Neural progenitor cell (in vitro differentiated cells): ENCODE measurements around the gene VAMP7. TPM values are rescaled to one million over a fixed set of nuclear protein-coding genes. Genes with fewer than 3 reads are reported as not detected.

Experiments used
- DNase-seq: peaks from one replicate; pipeline ENCODE4 v3.0.0-alpha.2; 2016; ENCODE audit warnings: low spot score
- H2AFZ ChIP-seq: fragments of 200-600 bp; sonication (generic); replicated peaks from 2 replicates; pipeline ENCODE4 v1.6.1; 2016; ENCODE audit warnings: antibody characterized with exemption
- H3F3A ChIP-seq: fragments of 200-600 bp; sonication (generic); 2 replicates; pipeline ENCODE4 v1.6.1; 2016; ENCODE audit warnings: antibody characterized with exemption, low read depth
- H3K27ac ChIP-seq: fragments of 200-600 bp; sonication (generic); 2 replicates; pipeline ENCODE4 v1.5.1; 2016; ENCODE audit warnings: mild to moderate bottlenecking
- H3K27me3 ChIP-seq: fragments of 200-600 bp; sonication (generic); 2 replicates; pipeline ENCODE4 v1.6.1; 2016; ENCODE audit warnings: mild to moderate bottlenecking, moderate library complexity
- H3K36me3 ChIP-seq: fragments of 200-600 bp; sonication (generic); 2 replicates; pipeline ENCODE4 v1.5.1; 2016
- H3K4me1 ChIP-seq: fragments of 200-600 bp; sonication (generic); 2 replicates; pipeline ENCODE4 v1.6.1; 2016; ENCODE audit warnings: mixed run types
- H3K4me2 ChIP-seq: fragments of 200-600 bp; sonication (generic); 2 replicates; pipeline ENCODE4 v1.6.1; 2016
- H3K4me3 ChIP-seq: fragments of 200-600 bp; sonication (generic); 2 replicates; pipeline ENCODE4 v1.5.1; 2016
- H3K79me2 ChIP-seq: fragments of 200-600 bp; sonication (generic); 2 replicates; pipeline ENCODE4 v1.6.1; 2016; ENCODE audit warnings: low read depth
- H3K9ac ChIP-seq: fragments of 200-600 bp; sonication (generic); 2 replicates; pipeline ENCODE4 v1.6.1; 2016
- H3K9me3 ChIP-seq: fragments of 200-600 bp; sonication (generic); 2 replicates; pipeline ENCODE4 v1.5.1; 2016; ENCODE audit warnings: low read depth
- H4K20me1 ChIP-seq: fragments of 200-600 bp; sonication (generic); 2 replicates; pipeline ENCODE4 v1.6.1; 2016; ENCODE audit warnings: low read depth
- H3K27ac Mint-ChIP-seq: 3 replicates; pipeline ENCODE4 v1.8.0; 2021; ENCODE audit warnings: mixed read lengths
- H3K27me3 Mint-ChIP-seq: 2 replicates; pipeline ENCODE4 v1.8.0; 2022; ENCODE audit warnings: low read depth, mild to moderate bottlenecking, inconsistent platforms, moderate library complexity, mixed read lengths; ENCODE audit not compliant: insufficient read depth
- H3K36me3 Mint-ChIP-seq: 3 replicates; pipeline ENCODE4 v1.8.0; 2021; ENCODE audit warnings: mixed read lengths
- H3K4me1 Mint-ChIP-seq: 3 replicates; pipeline ENCODE4 v1.8.0; 2021; ENCODE audit warnings: mixed read lengths
- H3K4me3 Mint-ChIP-seq: 3 replicates; pipeline ENCODE4 v1.8.0; 2021; ENCODE audit warnings: mild to moderate bottlenecking, moderate library complexity, mixed read lengths
- H3K9me3 Mint-ChIP-seq: 3 replicates; pipeline ENCODE4 v1.8.0; 2020; ENCODE audit warnings: mixed read lengths
- EZH2 ChIP-seq: fragments of 200-600 bp; sonication (generic); IDR thresholded peaks from 2 replicates; pipeline ENCODE4 v1.6.1; 2017; ENCODE audit warnings: antibody characterized with exemption, mild to moderate bottlenecking, moderate library complexity
- EZH2phosphoT487 ChIP-seq: fragments of 200-600 bp; sonication (generic); IDR thresholded peaks from 2 replicates; pipeline ENCODE4 v1.6.1; 2017; ENCODE audit warnings: antibody characterized with exemption
- total RNA-seq: library from RNA; depleted of rRNA; stranded (reverse); fragments of >200 nt; gene quantifications from 2 replicates; pipeline ENCODE4 v1.2.3, GENCODE V29; 2015; ENCODE audit warnings: low replicate concordance
- TF ChIP-seq, protein P1 (sequence below): fragments of 200-600 bp; sonication (generic); IDR thresholded peaks from 2 replicates; pipeline ENCODE4 v1.5.1; 2017; ENCODE audit warnings: antibody characterized with exemption, mild to moderate bottlenecking

Gene VAMP7
- total RNA-seq, 1 donor from 2014 or later, result 43.8 TPM

DNA sequence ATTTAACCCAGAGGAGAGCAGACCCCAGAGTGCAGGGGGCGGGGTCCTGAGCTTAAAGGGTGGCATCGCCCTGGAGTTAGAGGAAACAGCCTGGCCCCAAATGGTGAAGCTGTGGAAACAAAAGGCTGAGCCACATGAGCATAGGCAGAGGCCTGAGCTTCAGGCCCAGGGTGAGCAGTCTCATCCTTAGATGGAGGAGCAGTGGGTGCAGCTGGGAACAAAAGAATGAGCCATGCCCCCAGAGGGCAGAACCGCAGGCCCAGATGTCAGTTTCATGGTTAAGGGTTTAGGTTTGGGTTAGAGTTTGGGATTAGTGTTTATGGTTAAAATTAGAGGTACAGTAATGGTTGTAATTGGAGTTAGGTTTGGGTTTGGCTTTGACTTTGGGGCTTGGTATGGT lies 71.9 kb downstream of the VAMP7 start:
- Mint-ChIP-seq H3K4me1 (no peaks in the 10 kb centered on the region), H3K36me3 (no peaks in the 10 kb centered on the region), H3K27ac (no peak overlapping the region), H3K9me3 (peaks cover 6% of the 10 kb centered on the region), H3K4me3 (no peak overlapping the region), H3K27me3 (peaks cover 2% of the 10 kb centered on the region)
- Histone ChIP-seq H3K36me3 (no peaks in the 10 kb centered on the region), H3K4me3 (no peak overlapping the region), H2AFZ (no peak overlapping the region), H3K27me3 (no peaks in the 10 kb centered on the region), H3K27ac (no peak overlapping the region), H3K4me2 (no peak overlapping the region), H3K79me2 (no peaks in the 10 kb centered on the region), H3K9ac (no peak overlapping the region), H3K4me1 (no peaks in the 10 kb centered on the region), H3K9me3 (peaks cover 4% of the 10 kb centered on the region), H4K20me1 (no peaks in the 10 kb centered on the region), H3F3A (no peaks in the 10 kb centered on the region)
- TF ChIP-seq EZH2phosphoT487 (no peak), EZH2 (no peak)
- TF ChIP-seq, protein P1, sequence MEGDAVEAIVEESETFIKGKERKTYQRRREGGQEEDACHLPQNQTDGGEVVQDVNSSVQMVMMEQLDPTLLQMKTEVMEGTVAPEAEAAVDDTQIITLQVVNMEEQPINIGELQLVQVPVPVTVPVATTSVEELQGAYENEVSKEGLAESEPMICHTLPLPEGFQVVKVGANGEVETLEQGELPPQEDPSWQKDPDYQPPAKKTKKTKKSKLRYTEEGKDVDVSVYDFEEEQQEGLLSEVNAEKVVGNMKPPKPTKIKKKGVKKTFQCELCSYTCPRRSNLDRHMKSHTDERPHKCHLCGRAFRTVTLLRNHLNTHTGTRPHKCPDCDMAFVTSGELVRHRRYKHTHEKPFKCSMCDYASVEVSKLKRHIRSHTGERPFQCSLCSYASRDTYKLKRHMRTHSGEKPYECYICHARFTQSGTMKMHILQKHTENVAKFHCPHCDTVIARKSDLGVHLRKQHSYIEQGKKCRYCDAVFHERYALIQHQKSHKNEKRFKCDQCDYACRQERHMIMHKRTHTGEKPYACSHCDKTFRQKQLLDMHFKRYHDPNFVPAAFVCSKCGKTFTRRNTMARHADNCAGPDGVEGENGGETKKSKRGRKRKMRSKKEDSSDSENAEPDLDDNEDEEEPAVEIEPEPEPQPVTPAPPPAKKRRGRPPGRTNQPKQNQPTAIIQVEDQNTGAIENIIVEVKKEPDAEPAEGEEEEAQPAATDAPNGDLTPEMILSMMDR, result no peak
- DNase-seq, result no peak

GRCh38 chrX:155954793-155955192 lies 73.6 kb downstream of the VAMP7 start:
- Histone ChIP-seq H3K36me3 (no peaks in the 10 kb centered on the region), H3F3A (no peaks in the 10 kb centered on the region), H3K79me2 (no peaks in the 10 kb centered on the region), H4K20me1 (no peaks in the 10 kb centered on the region), H3K4me2 (no peak overlapping the region), H3K9me3 (peaks cover 4% of the 10 kb centered on the region), H2AFZ (no peak overlapping the region), H3K4me1 (no peaks in the 10 kb centered on the region), H3K27me3 (no peaks in the 10 kb centered on the region), H3K9ac (no peak overlapping the region), H3K27ac (no peak overlapping the region), H3K4me3 (no peak overlapping the region)
- peaks cover 6% of the 10 kb centered on the region for H3K9me3 Mint-ChIP-seq
- H3K27me3 Mint-ChIP-seq, result peaks cover 2% of the 10 kb centered on the region
- no peak overlapping the region for H3K27ac Mint-ChIP-seq
- H3K4me1 Mint-ChIP-seq, result no peaks in the 10 kb centered on the region
- no peak overlapping the region for H3K4me3 Mint-ChIP-seq
- TF ChIP-seq EZH2phosphoT487, result no peak
- TF ChIP-seq, protein P1, result no peak
- TF ChIP-seq EZH2, result no peak
- no peaks in the 10 kb centered on the region for H3K36me3 Mint-ChIP-seq
- DNase-seq, result no peak

DNA sequence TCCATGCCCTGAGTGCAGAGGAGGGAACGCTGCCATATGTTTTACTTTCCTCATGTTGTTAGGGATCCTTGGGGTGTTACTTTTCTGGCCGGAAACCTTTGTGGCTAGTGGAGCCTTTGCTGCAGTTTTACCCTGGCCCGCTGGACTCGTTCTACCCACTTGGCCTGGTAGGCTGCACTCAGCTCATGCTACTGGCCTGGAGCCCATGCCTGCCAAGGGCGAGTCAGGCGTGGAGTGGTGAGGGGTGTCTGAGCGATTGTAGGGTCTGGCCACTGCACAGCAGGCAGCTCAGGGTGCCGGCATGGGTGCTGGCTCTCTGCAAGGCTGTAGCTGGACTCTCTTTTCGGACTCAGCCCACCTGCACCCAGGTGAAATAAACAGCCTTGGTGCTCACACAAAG lies 75.0 kb downstream of the VAMP7 start:
- no peaks in the 10 kb centered on the region for H3K9me3 ChIP-seq
- H3K4me1 Mint-ChIP-seq, result no peaks in the 10 kb centered on the region
- H3F3A ChIP-seq, result no peaks in the 10 kb centered on the region
- H3K4me3 ChIP-seq, result no peak overlapping the region
- H3K4me2 ChIP-seq, result no peak overlapping the region
- no peaks in the 10 kb centered on the region for H3K4me1 ChIP-seq
- DNase-seq, result no peak
- H3K36me3 ChIP-seq, result no peaks in the 10 kb centered on the region
- no peaks in the 10 kb centered on the region for H3K36me3 Mint-ChIP-seq
- no peak overlapping the region for H3K27ac Mint-ChIP-seq
- no peak overlapping the region for H2AFZ ChIP-seq
- no peaks in the 10 kb centered on the region for H3K27me3 ChIP-seq
- no peak for TF ChIP-seq EZH2phosphoT487
- TF ChIP-seq, protein P1, result no peak
- TF ChIP-seq EZH2, result no peak
- peaks cover 2% of the 10 kb centered on the region for H3K27me3 Mint-ChIP-seq
- H3K27ac ChIP-seq, result no peak overlapping the region
- H3K9me3 Mint-ChIP-seq, result peaks cover 6% of the 10 kb centered on the region
- H3K9ac ChIP-seq, result no peak overlapping the region
- H3K79me2 ChIP-seq, result no peaks in the 10 kb centered on the region
- no peak overlapping the region for H3K4me3 Mint-ChIP-seq
- H4K20me1 ChIP-seq, result no peaks in the 10 kb centered on the region
